Upper lobe of left lung (tissue), 4 donors: ENCODE data around the gene RHBDF2.

Experiments used
- EP300 ChIP-seq, 4 donors: sonication (generic); formaldehyde crosslinking; IDR thresholded peaks; one replicate each; pipeline ENCODE4 v1.5.1; 2017; ENCODE audit warnings: antibody characterized with exemption in 4 of 4, control low read depth in 2 of 4
- POLR2A ChIP-seq, 4 donors: fragments of 450-650 bp; IDR thresholded peaks; one replicate each; pipeline ENCODE4 v1.5.1; 2016 to 2017; ENCODE audit warnings: antibody characterized with exemption in 4 of 4, mild to moderate bottlenecking in 2 of 4

DNA sequence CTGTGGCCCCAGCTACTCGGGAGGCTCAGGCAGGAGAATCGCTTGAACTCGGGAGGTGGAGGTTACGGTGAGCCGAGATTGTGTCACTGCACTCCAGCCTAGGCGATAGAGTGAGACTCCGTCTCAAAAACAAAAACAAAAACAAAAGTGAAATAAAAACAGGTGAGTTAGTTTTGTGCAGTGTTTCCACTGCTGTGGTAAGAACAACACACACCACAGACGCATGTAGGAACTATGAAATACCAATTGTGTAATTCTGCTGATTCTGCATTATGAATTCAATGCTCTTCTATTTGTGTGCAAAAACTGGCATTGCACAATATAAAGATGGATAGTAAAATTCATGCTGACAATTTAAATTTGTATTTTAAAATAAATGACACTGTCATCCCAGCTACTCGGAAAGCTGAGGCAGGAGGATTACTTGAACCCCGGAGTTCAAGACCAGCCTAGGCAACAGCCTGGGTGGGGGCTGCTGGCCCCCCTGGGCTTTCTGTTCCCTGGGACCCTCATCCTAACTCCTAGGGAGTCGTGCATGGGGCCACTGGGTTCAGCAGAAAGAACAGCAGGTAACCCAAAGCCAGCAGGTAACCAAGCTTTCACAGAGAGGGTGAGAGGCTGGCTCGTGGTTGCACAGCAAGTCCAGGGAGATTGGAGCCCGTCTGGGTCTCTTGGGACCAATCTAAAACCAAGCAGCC is 10.6 kb upstream of the RHBDF2 start:
- TF ChIP-seq EP300 (IDR thresholded peaks at IDR 0.05) (no peak), POLR2A (IDR thresholded peaks at IDR 0.05) (no peak)
